Measurements from ENCODE around the gene GPR61.
A peak's percentile ranks its signal among the peaks of the same experiment; 100 is the strongest.

GPR61 gene

GRCh38 chr1:109539676-109540075 is at the start of gene GPR61:
GPR61 (plus strand) TSS chr1:109539872; CDS start chr1:109543023, 3,151 bp downstream.
- ATAC-seq (replicated peaks; ENCODE audit: extremely low read depth, poor library complexity, severe bottlenecking) (no peak), DNase-seq (ENCODE audit: low spot score in 2 of 2) (no peak)
- Mint-ChIP-seq H3K4me3 (no peak within 1 kb of the TSS), H3K9me3 (no peaks in the 10 kb centered on the region), H3K27ac (ENCODE audit: low read depth) (no peak within 1 kb of the TSS), H3K27me3 (no peaks in the 10 kb centered on the region), H3K4me1 (no peaks in the 10 kb centered on the region), H3K36me3 (ENCODE audit: insufficient read depth) (peaks cover 2% of the 10 kb centered on the region)

GRCh38 chr1:109490029-109490933 is 49.4 kb upstream of the GPR61 start:
- H3K36me3 Mint-ChIP-seq (ENCODE audit: insufficient read depth), result peaks cover 9% of the 10 kb centered on the region
- no peaks in the 10 kb centered on the region for H3K27me3 Mint-ChIP-seq
- H3K9me3 Mint-ChIP-seq, result no peaks in the 10 kb centered on the region
- peaks cover 21% of the 10 kb centered on the region for H3K4me1 Mint-ChIP-seq
- H3K27ac Mint-ChIP-seq (ENCODE audit: low read depth), result no peak overlapping the region
- DNase-seq (ENCODE audit: low spot score in 2 of 2) (peak; percentile 67 to 73), ATAC-seq (replicated peaks; ENCODE audit: extremely low read depth, poor library complexity, severe bottlenecking) (no peak)
- H3K4me3 Mint-ChIP-seq, result no peak overlapping the region

- Mint-ChIP-seq H3K4me1 (peaks cover 24% of the 10 kb centered on the region), H3K27ac (ENCODE audit: low read depth) (no peak overlapping the region), H3K4me3 (no peak overlapping the region), H3K27me3 (no peaks in the 10 kb centered on the region), H3K9me3 (no peaks in the 10 kb centered on the region), H3K36me3 (ENCODE audit: insufficient read depth) (peaks cover 9% of the 10 kb centered on the region)
- DNase-seq (ENCODE audit: low spot score in 2 of 2) (no peak), ATAC-seq (replicated peaks; ENCODE audit: extremely low read depth, poor library complexity, severe bottlenecking) (no peak)
Measured at GRCh38 chr1:109490934-109491302, 48.8 kb upstream of the GPR61 start.

- no peak overlapping the region for H3K27ac Mint-ChIP-seq (ENCODE audit: low read depth)
- no peak overlapping the region for H3K4me3 Mint-ChIP-seq
- H3K27me3 Mint-ChIP-seq, result no peaks in the 10 kb centered on the region
- ATAC-seq (replicated peaks; ENCODE audit: extremely low read depth, poor library complexity, severe bottlenecking), result no peak
- H3K9me3 Mint-ChIP-seq, result no peaks in the 10 kb centered on the region
- peaks cover 9% of the 10 kb centered on the region for H3K36me3 Mint-ChIP-seq (ENCODE audit: insufficient read depth)
- DNase-seq (ENCODE audit: low spot score in 2 of 2), result no peak
- peaks cover 29% of the 10 kb centered on the region for H3K4me1 Mint-ChIP-seq
Measured at GRCh38 chr1:109491372-109491771, 48.3 kb upstream of the GPR61 start.

- Mint-ChIP-seq H3K27ac (ENCODE audit: low read depth) (no peak overlapping the region), H3K9me3 (no peaks in the 10 kb centered on the region), H3K4me1 (peaks cover 38% of the 10 kb centered on the region), H3K4me3 (peak overlapping the region; percentile 9), H3K27me3 (no peaks in the 10 kb centered on the region), H3K36me3 (ENCODE audit: insufficient read depth) (peaks cover 15% of the 10 kb centered on the region)
- ATAC-seq (replicated peaks; ENCODE audit: extremely low read depth, poor library complexity, severe bottlenecking) (no peak), DNase-seq (ENCODE audit: low spot score in 2 of 2) (no peak)
Measured at GRCh38 chr1:109492779-109493178, 46.9 kb upstream of the GPR61 start.

- H3K4me1 Mint-ChIP-seq, result peaks cover 42% of the 10 kb centered on the region
- peaks cover 15% of the 10 kb centered on the region for H3K36me3 Mint-ChIP-seq (ENCODE audit: insufficient read depth)
- ATAC-seq (replicated peaks; ENCODE audit: extremely low read depth, poor library complexity, severe bottlenecking) (no peak), DNase-seq (ENCODE audit: low spot score in 2 of 2) (no peak)
- H3K27me3 Mint-ChIP-seq, result no peaks in the 10 kb centered on the region
- no peak overlapping the region for H3K27ac Mint-ChIP-seq (ENCODE audit: low read depth)
- no peaks in the 10 kb centered on the region for H3K9me3 Mint-ChIP-seq
- H3K4me3 Mint-ChIP-seq, result peak overlapping the region; percentile 97
Measured at GRCh38 chr1:109493227-109493626, 46.4 kb upstream of the GPR61 start.

- H3K4me1 Mint-ChIP-seq, result peaks cover 48% of the 10 kb centered on the region
- ATAC-seq (replicated peaks; ENCODE audit: extremely low read depth, poor library complexity, severe bottlenecking) (peak; percentile 92), DNase-seq (ENCODE audit: low spot score in 2 of 2) (peak; percentile 82 to 87)
- peak within 1 kb of the TSS; percentile 79 for H3K27ac Mint-ChIP-seq (ENCODE audit: low read depth)
- H3K9me3 Mint-ChIP-seq, result no peaks in the 10 kb centered on the region
- no peaks in the 10 kb centered on the region for H3K27me3 Mint-ChIP-seq
- peaks cover 20% of the 10 kb centered on the region for H3K36me3 Mint-ChIP-seq (ENCODE audit: insufficient read depth)
- peak within 1 kb of the TSS; percentile 97 for H3K4me3 Mint-ChIP-seq
Measured at GRCh38 chr1:109493805-109494539, 45.7 kb upstream of the GPR61 start, which contains the start of gene CYB561D1. CYB561D1 (plus strand) TSS chr1:109494094; CDS start chr1:109494140, 46 bp downstream.

GRCh38 chr1:109495738-109496137 is 43.9 kb upstream of the GPR61 start:
- DNase-seq (ENCODE audit: low spot score in 2 of 2), result no peak
- Mint-ChIP-seq H3K4me1 (peaks cover 60% of the 10 kb centered on the region), H3K36me3 (ENCODE audit: insufficient read depth) (peaks cover 18% of the 10 kb centered on the region), H3K27ac (ENCODE audit: low read depth) (no peak overlapping the region), H3K9me3 (no peaks in the 10 kb centered on the region), H3K4me3 (peak overlapping the region; percentile 97), H3K27me3 (no peaks in the 10 kb centered on the region)
- no peak for ATAC-seq (replicated peaks; ENCODE audit: extremely low read depth, poor library complexity, severe bottlenecking)

- DNase-seq (ENCODE audit: low spot score in 2 of 2) (no peak), ATAC-seq (replicated peaks; ENCODE audit: extremely low read depth, poor library complexity, severe bottlenecking) (no peak)
- Mint-ChIP-seq H3K27me3 (no peaks in the 10 kb centered on the region), H3K36me3 (ENCODE audit: insufficient read depth) (peaks cover 18% of the 10 kb centered on the region), H3K4me3 (peak overlapping the region; percentile 29), H3K27ac (ENCODE audit: low read depth) (no peak overlapping the region), H3K4me1 (peaks cover 76% of the 10 kb centered on the region), H3K9me3 (no peaks in the 10 kb centered on the region)
Measured at GRCh38 chr1:109497449-109498160, 42.1 kb upstream of the GPR61 start.

GRCh38 chr1:109498161-109498801 is 41.4 kb upstream of the GPR61 start:
- Mint-ChIP-seq H3K36me3 (ENCODE audit: insufficient read depth) (peaks cover 18% of the 10 kb centered on the region), H3K27ac (ENCODE audit: low read depth) (no peak overlapping the region), H3K9me3 (no peaks in the 10 kb centered on the region), H3K4me1 (peaks cover 81% of the 10 kb centered on the region), H3K27me3 (no peaks in the 10 kb centered on the region), H3K4me3 (peak overlapping the region; percentile 29)
- no peak for DNase-seq (ENCODE audit: low spot score in 2 of 2)
- no peak for ATAC-seq (replicated peaks; ENCODE audit: extremely low read depth, poor library complexity, severe bottlenecking)

GRCh38 chr1:109499081-109499480 is 40.6 kb upstream of the GPR61 start:
- Mint-ChIP-seq H3K4me3 (peak overlapping the region; percentile 75), H3K36me3 (ENCODE audit: insufficient read depth) (peaks cover 16% of the 10 kb centered on the region), H3K9me3 (no peaks in the 10 kb centered on the region), H3K4me1 (peaks cover 82% of the 10 kb centered on the region), H3K27ac (ENCODE audit: low read depth) (no peak overlapping the region), H3K27me3 (no peaks in the 10 kb centered on the region)
- no peak for DNase-seq (ENCODE audit: low spot score in 2 of 2)
- no peak for ATAC-seq (replicated peaks; ENCODE audit: extremely low read depth, poor library complexity, severe bottlenecking)

Data from central memory CD8-positive, alpha-beta T cell (primary cell).